IMR-90 (cell line): ENCODE data around the gene DDX60.

Experiments used
- BHLHE40 ChIP-seq: fragments of 150-350 bp; IDR thresholded peaks from 2 replicates; pipeline ENCODE4 v1.6.1; 2016; ENCODE audit warnings: mild to moderate bottlenecking, low read depth, low read length
- CEBPB ChIP-seq: IDR thresholded peaks from 2 replicates; pipeline ENCODE4 v1.6.1; 2012; ENCODE audit warnings: low read depth, low read length, improper control_type of control experiment
- CHD1 ChIP-seq: IDR thresholded peaks from 2 replicates; pipeline ENCODE4 v1.6.1; 2012; ENCODE audit warnings: low read depth, low read length, improper control_type of control experiment
- ELK1 ChIP-seq: fragments of 150-350 bp; IDR thresholded peaks from 2 replicates; pipeline ENCODE4 v1.6.1; 2016; ENCODE audit warnings: low read depth, mild to moderate bottlenecking, low read length, moderate library complexity, borderline replicate concordance
- FOS ChIP-seq: fragments of 150-350 bp; IDR thresholded peaks from 2 replicates; pipeline ENCODE4 v1.6.1; 2016; ENCODE audit warnings: low read depth, low read length
- MXI1 ChIP-seq: IDR thresholded peaks from 2 replicates; pipeline ENCODE4 v1.6.1; 2012; ENCODE audit warnings: low read depth, mild to moderate bottlenecking, low read length, moderate library complexity, borderline replicate concordance
- POLR2A ChIP-seq: IDR thresholded peaks from 2 replicates; pipeline ENCODE4 v1.6.1; 2012; ENCODE audit warnings: mild to moderate bottlenecking, low read depth, low read length
- RCOR1 ChIP-seq: IDR thresholded peaks from 2 replicates; pipeline ENCODE4 v1.6.1; 2012; ENCODE audit warnings: mild to moderate bottlenecking, low read length, improper control_type of control experiment; ENCODE audit not compliant: insufficient replicate concordance
- RFX5 ChIP-seq: IDR thresholded peaks from 2 replicates; pipeline ENCODE4 v1.8.0; 2012; ENCODE audit warnings: low read depth, mild to moderate bottlenecking, low read length, moderate library complexity
- SMC3 ChIP-seq: fragments of 150-350 bp; IDR thresholded peaks from 2 replicates; pipeline ENCODE4 v1.6.1; 2016; ENCODE audit warnings: low read depth, mild to moderate bottlenecking, antibody characterized with exemption, low read length, moderate library complexity
- TF ChIP-seq, protein P1 (sequence below): conservative IDR thresholded peaks from 2 replicates; pipeline ENCODE4 v1.5.1; 2012; ENCODE audit warnings: mild to moderate bottlenecking, low read depth, low read length, improper control_type of control experiment

DNA sequence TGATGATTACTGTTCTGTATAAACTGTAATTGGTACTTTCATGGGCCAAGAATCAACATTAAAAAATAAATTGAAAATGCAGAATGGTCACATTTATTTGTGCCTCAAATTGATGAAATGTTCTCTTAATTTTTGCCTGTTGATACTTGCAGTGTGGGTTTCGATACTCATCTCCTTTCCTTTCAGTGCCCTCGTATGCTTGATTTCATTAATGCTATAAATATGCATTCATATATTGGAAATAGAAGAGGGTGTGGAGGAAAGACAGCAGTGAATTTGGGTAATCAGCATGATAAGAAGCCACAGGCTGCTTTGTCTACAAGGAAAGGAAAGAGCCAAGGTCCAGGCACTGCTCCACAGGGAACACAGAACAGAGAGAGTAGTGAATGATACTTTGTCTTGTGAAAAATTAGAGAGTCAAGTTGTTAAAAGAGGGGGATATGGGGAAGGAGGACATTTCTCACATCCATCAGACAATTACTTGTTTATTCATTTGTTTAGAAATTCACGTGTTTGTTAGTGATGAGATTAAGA lies 1.0 kb upstream of the DDX60 start:
- TF ChIP-seq RCOR1 = no peak
- TF ChIP-seq, protein P1, sequence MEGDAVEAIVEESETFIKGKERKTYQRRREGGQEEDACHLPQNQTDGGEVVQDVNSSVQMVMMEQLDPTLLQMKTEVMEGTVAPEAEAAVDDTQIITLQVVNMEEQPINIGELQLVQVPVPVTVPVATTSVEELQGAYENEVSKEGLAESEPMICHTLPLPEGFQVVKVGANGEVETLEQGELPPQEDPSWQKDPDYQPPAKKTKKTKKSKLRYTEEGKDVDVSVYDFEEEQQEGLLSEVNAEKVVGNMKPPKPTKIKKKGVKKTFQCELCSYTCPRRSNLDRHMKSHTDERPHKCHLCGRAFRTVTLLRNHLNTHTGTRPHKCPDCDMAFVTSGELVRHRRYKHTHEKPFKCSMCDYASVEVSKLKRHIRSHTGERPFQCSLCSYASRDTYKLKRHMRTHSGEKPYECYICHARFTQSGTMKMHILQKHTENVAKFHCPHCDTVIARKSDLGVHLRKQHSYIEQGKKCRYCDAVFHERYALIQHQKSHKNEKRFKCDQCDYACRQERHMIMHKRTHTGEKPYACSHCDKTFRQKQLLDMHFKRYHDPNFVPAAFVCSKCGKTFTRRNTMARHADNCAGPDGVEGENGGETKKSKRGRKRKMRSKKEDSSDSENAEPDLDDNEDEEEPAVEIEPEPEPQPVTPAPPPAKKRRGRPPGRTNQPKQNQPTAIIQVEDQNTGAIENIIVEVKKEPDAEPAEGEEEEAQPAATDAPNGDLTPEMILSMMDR = no peak
- TF ChIP-seq POLR2A = no peak
- TF ChIP-seq MXI1 = no peak
- no peak for TF ChIP-seq CHD1
- TF ChIP-seq RFX5 = no peak
- no peak for TF ChIP-seq SMC3
- TF ChIP-seq FOS = no peak
- TF ChIP-seq BHLHE40 = no peak
- TF ChIP-seq CEBPB = no peak
- TF ChIP-seq ELK1 = no peak
